ENCODE measurements around the gene GFAP. TPM values are rescaled to one million over a fixed set of nuclear protein-coding genes. Genes with fewer than 3 reads are reported as not detected.

The GFAP gene
- total RNA-seq, 4 donors from 2014 or later: 1.6 to 37.2 (median 7.3) TPM

- H3K9me3 ChIP-seq: no peaks in the 10 kb centered on the region
- TF ChIP-seq POLR2A (IDR thresholded peaks at IDR 0.05) (no peak), EP300 (IDR thresholded peaks at IDR 0.05) (no peak)
- H3K4me3 ChIP-seq: no peak overlapping the region
- H3K27me3 ChIP-seq: no peaks in the 10 kb centered on the region
- 69 to 72% methylated on average over 7 of the region's 7 CpGs for WGBS, 2 donors
- no peak for DNase-seq (ENCODE audit: low spot score in 2 of 2)
- H3K27ac ChIP-seq: no peak overlapping the region
- H3K4me1 ChIP-seq: peaks cover 0 to 11% (median 0%) of the 10 kb centered on the region in 4 donors
- H3K36me3 ChIP-seq: peaks cover 3 to 68% (median 12%) of the 10 kb centered on the region in 3 donors
Observed at GRCh38 chr17:44889003-44889402, 26.3 kb downstream of the GFAP start.

GRCh38 chr17:44887971-44888954, 27.0 kb downstream of the GFAP start:
- DNase-seq (ENCODE audit: low spot score in 2 of 2): no peak
- TF ChIP-seq POLR2A (IDR thresholded peaks at IDR 0.05) (no peak), CTCF (IDR thresholded peaks at IDR 0.05) (no peak), EP300 (IDR thresholded peaks at IDR 0.05) (no peak)
- H3K36me3 ChIP-seq: peaks cover 3 to 68% (median 15%) of the 10 kb centered on the region in 3 donors
- H3K4me1 ChIP-seq: peaks cover 0 to 11% (median 0%) of the 10 kb centered on the region in 4 donors
- H3K4me3 ChIP-seq: no peak overlapping the region
- no peak overlapping the region for H3K27ac ChIP-seq
- WGBS, 2 donors: 77 to 83% methylated on average over 10 of the region's 10 CpGs
- no peaks in the 10 kb centered on the region for H3K27me3 ChIP-seq
- H3K9me3 ChIP-seq: no peaks in the 10 kb centered on the region

- 85 to 86% methylated on average over 1 of the region's 1 CpG for WGBS, 2 donors
- H3K27me3 ChIP-seq: no peaks in the 10 kb centered on the region
- TF ChIP-seq CTCF (IDR thresholded peaks at IDR 0.05) (no peak), EP300 (IDR thresholded peaks at IDR 0.05) (no peak), POLR2A (IDR thresholded peaks at IDR 0.05) (no peak)
- peaks cover 0 to 11% (median 0%) of the 10 kb centered on the region in 4 donors for H3K4me1 ChIP-seq
- no peak overlapping the region for H3K27ac ChIP-seq
- no peak for DNase-seq (ENCODE audit: low spot score in 2 of 2)
- peaks cover 3 to 68% (median 15%) of the 10 kb centered on the region in 3 donors for H3K36me3 ChIP-seq
- H3K9me3 ChIP-seq: no peaks in the 10 kb centered on the region
- H3K4me3 ChIP-seq: no peak overlapping the region
Observed at GRCh38 chr17:44887016-44887415, 28.3 kb downstream of the GFAP start.

GRCh38 chr17:44884941-44885340, 30.4 kb downstream of the GFAP start:
- peaks cover 3 to 78% (median 17%) of the 10 kb centered on the region in 3 donors for H3K36me3 ChIP-seq
- WGBS, 2 donors: 94 to 98% methylated on average over 2 of the region's 2 CpGs
- peaks cover 0 to 11% (median 0%) of the 10 kb centered on the region in 4 donors for H3K4me1 ChIP-seq
- no peak for DNase-seq (ENCODE audit: low spot score in 2 of 2)
- TF ChIP-seq CTCF (IDR thresholded peaks at IDR 0.05) (no peak), POLR2A (IDR thresholded peaks at IDR 0.05) (no peak), EP300 (IDR thresholded peaks at IDR 0.05) (no peak)
- no peaks in the 10 kb centered on the region for H3K27me3 ChIP-seq
- H3K4me3 ChIP-seq: no peak overlapping the region
- H3K9me3 ChIP-seq: no peaks in the 10 kb centered on the region
- no peak overlapping the region for H3K27ac ChIP-seq

DNA sequence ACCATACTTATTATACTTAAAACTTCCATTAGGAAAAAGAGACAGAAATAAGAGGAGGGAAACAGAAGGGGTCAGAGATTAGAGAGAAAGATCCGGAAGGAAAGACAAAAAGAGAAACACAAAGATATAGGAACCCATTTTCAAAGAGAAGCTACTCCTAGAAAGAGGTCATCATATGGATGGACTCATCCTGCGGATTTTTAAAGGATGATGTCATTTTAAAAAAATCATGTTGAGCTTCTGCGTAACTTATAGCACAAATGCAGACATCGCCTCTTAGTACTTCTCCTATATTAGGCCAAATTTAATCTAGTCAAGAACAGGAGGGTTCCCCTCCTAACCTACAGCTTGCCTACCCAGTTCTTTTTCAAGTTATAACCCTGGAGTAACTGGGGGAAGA, 34.2 kb downstream of the GFAP start:
- TF ChIP-seq EP300 (IDR thresholded peaks at IDR 0.05): no peak
- no peak for TF ChIP-seq CTCF (IDR thresholded peaks at IDR 0.05)
- no peak for TF ChIP-seq POLR2A (IDR thresholded peaks at IDR 0.05)
- no peak overlapping the region for H3K4me3 ChIP-seq
- 83 to 85% methylated on average over 4 of the region's 4 CpGs for WGBS, 2 donors
- peaks cover 3 to 97% (median 25%) of the 10 kb centered on the region in 3 donors for H3K36me3 ChIP-seq
- no peaks in the 10 kb centered on the region for H3K4me1 ChIP-seq
- no peaks in the 10 kb centered on the region for H3K27me3 ChIP-seq
- H3K9me3 ChIP-seq: no peaks in the 10 kb centered on the region
- DNase-seq (ENCODE audit: low spot score in 2 of 2): no peak
- no peak overlapping the region for H3K27ac ChIP-seq
